Measurements from ENCODE around the gene NEDD8. TPM values are rescaled to one million over a fixed set of nuclear protein-coding genes. Genes with fewer than 3 reads are reported as not detected.
"Not testable (repeated sequence)": the region's sequence is repeated elsewhere in the genome, so short reads cannot be mapped to it uniquely, and the experiment has no call there.

NEDD8 gene
- polyA plus RNA-seq, 3 donors: 253 to 284 (median 266) TPM

DNA sequence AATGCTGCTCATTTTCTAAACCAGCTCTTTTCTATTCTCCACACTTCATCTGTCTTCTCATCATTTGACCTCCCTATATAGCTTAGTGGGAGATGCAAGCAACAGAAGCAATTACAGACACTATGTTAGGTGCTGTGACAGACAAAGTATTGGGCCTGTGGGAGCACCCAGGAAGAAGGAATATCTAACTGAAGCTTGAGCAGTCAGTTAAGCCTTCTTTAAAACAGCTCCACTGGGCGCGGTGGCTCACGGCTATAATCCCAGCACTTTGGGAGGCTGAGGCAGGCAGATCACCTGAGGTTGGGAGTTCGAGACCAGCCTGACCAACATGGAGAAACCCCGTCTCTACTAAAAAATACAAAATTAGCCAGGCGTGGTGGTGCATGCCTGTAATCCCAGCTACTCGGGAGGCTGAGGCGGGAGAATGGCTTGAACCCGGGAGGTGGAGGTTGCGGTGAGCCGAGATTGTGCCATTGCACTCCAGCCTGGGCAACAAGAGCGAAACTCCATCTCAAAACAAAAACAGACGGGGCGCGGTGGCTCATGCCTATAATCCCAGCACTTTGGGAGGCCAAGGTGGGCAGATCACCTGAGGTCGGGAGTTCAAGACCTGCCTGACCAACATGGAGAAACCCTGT is 28.8 kb downstream of the NEDD8 start:
- not testable (repeated sequence) for DNase-seq (ENCODE audit: low read depth in 3 of 3, low spot score in 2 of 3)

DNA sequence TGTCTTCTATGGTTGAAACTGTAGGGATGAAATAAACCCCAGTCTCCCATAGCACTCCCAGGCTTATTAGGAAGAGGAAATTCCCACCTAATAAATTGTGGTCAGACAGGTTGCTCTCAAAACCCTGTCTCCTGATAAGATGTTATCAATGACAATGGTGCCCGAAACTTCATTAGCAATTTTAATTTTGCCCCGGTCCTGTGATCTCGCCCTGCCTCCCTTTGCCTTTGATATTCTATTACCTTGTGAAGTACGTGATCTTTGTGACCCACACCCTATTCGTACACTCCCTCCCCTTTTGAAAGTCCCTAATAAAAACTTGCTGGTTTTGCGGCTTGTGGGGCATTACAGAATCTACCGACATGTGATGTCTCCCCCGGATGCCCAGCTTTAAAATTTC is 29.6 kb downstream of the NEDD8 start:
- DNase-seq (ENCODE audit: low read depth in 3 of 3, low spot score in 2 of 3): not testable (repeated sequence)

DNA sequence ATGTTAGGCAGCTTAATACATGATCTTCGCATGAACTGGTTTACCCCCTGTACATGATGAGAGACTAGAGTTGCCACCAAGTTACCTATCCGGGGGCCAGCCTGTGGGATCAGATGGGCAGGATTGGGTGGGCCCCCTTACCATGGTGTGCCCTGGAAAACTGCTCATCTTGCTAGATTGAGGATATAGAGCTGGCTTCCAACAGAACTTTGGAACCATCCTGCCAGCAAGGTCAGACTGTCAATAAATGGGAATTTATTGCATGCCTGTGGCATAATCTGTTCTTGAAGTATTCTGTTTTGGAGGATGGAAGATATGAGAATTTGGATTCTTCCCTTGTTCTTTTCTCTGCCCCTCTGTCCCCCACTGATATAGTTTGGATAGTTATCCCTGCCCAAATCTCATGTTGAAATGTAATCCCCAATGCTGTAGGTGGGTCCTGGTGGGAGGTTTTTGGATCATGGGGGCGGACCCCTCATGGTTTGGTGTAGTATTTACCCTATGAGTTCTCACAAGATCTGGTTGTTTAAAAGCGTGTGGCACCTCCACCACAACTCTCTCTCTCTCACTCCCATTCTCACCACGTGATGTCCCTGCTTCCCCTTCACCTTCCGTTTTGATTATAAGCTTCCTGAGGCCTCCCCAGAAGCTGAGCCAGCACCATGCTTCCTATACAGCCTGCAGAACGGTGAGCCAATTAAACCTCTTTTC is 33.2 kb downstream of the NEDD8 start:
- DNase-seq (ENCODE audit: low read depth in 3 of 3, low spot score in 2 of 3): no peak

DNA sequence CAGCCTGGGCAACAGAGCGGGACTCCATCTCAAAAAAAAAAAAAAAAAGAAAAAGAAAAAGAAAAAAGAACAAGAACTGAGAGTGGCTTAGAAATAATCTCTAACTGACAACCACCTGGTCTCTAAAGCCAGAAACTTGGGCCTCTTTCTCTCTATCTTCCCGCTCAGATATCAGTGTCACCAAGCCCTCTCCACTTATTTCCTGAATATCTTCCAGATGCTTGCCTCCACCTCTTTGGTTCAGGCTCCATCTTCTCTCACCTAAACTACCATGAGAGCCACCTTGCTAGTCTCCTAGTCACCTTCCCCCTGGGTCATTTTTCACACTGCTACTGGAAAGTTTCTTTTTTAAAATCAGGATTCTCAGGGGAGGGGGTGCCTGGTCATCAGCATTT is 35.1 kb downstream of the NEDD8 start:
- no peak for DNase-seq (ENCODE audit: low read depth in 3 of 3, low spot score in 2 of 3)

DNA sequence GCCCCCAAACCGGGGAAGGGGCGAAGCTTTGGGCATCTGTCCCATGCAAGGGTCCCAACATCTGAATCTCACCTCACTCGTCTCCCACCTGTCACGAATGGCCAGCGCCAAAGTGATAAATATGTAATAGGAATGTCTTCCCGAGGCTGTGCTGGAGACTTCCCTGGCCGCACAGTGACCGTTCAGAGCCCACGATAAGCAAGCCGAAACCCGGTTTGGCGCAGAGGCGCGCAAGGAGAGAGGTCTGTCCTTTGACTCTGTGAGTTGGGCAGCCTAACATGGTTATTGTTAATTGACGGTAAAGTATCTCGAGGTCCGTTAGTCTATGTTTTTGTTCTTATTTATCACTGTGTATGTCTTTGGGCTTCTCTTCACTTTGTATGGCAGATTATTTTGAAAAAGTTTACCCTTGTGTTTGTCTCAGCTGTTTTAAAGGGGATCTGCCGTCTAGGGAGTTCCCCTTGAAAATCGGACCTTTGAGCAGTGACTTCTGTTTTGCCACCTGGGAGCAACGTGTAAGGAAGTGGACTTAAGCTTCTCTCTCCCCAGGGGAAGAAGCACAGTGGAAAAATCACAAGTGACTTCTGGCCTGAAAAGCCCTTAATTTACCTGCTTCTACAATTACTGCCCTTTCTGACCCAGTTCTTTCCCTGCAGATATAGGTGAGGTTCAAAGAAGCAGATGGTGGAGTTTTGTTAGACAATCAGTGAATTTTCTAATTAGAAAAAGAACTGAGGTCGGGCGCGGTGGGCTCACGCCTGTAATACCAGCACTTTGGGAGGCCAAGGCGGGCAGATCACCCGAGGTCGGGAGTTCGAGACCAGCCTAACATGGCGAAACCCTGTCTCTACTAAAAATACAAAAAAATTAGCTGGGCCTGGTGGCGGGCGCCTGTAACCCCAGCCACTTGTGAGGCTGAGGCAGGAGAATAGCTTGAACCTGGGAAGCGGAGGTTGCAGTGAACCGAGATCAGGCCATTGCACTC is 35.8 kb downstream of the NEDD8 start:
- no peak for DNase-seq (ENCODE audit: low read depth in 3 of 3, low spot score in 2 of 3)

DNA sequence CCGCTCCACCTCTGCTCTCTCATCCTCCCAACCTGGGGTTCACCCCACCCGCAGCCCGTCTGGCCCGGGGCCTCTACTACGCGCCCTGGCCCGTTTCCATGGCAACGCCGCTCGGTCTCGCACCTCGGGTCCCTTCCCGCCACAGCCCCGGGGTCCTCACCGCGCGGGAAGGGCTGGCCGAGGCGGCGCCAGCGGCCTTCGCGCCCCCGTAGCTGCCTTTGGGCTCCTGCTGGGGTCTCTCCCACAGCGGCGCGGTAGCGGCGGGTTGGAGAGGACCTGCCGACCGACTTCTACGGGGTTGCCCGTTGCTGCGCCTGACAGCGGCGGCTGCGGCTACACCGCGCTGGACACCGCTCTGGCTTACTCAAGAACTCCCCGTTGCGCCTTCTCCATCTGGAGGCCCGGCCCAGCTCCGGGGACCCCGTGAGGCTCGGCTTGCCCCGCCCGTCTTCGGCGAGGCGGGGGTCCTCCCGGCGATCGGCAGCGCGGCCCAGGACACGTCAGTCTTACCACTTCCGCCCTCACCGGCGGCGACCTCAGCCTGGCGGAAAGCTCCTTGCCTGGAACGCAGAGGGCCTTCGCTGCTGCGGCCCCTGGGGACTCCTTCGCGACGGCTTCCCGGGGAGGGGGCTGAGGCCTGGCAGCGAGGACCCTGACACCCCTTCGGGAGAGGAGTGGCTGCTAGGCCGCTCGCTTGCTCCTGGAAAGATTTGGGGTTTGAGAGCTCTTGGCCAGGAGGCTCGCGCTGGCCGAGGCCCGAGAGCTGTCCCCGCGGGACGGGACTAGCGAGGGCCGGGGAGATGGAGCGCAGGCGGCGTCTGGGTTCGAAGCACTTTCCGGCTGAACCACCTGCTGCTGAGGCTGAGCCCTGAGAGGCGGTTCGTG is 36.7 kb downstream of the NEDD8 start, which contains the start of gene TM9SF1:
TM9SF1 (minus strand) TSS at position 256 of the 885 bp plus-strand sequence. CDS start 422 bp downstream, outside the sequence.
- peak in 1 of 3 donors; percentile 78 for DNase-seq (ENCODE audit: low read depth in 3 of 3, low spot score in 2 of 3)

DNA sequence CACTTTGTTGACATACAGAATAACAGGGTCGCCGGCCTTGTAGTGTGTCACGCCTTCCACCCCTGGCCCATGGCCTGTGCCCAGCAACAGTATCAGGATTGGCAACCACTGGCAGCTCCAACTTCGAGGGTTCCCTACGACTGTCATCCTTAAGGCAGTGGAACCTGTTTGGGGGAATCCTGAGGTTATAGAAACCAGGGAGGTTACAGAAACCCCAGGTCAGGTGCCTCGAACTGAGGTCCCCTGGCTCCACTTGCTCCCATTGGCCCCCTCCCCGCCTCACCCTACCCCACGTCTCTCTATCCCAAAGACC is 37.3 kb downstream of the NEDD8 start:
- no peak for DNase-seq (ENCODE audit: low read depth in 3 of 3, low spot score in 2 of 3)

DNA sequence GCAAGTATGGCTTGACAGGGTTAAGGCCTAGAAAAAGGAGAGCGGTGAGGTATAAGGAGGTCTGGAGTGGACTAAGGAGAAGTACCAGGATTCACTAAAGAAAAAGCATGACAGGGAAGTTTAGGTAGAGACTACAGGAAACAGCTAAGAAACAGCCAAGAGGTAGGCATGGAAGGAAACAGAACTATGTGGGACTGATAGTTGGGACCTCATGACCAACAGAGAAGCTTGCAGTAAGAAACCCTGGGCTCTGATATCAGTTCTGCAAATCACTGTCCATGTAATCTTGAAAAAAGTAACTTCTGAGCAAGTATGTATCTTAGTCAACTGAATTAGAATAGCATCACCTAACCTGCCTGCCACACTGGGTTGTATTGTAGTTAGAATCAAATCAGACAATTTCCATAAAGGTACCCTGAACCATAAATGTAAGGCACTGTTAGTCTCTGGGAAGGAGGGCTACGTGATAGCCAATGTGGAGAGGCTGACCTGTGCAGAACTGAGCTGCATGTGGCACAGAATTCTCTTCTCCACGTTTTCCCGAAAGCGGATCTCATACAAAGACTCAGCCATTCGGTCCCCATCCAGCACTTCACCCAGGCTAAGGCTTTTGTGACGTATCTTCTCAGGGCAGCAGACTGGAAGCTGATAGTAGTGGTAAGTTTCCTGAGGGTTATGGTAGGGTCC is 37.8 kb downstream of the NEDD8 start:
- DNase-seq (ENCODE audit: low read depth in 3 of 3, low spot score in 2 of 3): no peak

DNA sequence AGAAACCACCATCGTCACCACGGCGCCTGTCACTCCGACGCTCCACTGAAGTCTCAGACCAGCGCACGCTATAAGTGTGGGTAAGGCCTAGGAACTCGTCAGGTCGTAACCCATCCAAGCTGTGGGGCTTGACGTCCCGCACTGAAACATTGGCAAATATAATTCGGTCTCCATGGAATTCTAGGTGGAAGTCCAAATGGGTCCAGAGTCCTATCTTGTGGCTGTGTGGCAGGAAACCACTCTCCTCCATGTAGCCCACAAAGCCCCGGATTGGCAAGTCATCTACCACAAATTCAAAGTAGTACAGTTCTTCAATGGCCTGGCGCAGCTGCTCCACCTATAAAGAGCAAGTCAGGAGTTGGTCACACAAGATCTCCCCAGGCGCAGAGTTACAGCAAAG is 39.2 kb downstream of the NEDD8 start:
- no peak for DNase-seq (ENCODE audit: low read depth in 3 of 3, low spot score in 2 of 3)

DNA sequence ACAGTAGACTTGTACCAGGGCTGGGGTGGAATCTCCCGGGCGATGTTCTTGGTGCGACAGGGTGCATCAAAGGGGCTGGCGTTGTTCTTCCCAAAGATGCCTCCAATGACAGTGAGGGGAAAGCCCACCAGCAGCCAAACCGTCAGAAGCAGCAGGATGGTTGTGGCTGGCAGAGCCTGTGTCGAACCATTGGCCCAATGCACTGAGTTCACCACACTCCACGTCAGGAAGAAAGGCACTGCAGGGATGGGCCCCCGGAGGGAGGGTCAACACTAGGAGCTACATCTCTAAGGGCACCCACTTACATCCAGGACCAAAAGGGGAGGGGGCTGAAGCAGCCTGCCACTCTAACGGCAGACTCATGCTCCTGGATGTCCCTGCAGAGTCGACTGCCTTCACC is 41.8 kb downstream of the NEDD8 start:
- DNase-seq (ENCODE audit: low read depth in 3 of 3, low spot score in 2 of 3): no peak

DNA sequence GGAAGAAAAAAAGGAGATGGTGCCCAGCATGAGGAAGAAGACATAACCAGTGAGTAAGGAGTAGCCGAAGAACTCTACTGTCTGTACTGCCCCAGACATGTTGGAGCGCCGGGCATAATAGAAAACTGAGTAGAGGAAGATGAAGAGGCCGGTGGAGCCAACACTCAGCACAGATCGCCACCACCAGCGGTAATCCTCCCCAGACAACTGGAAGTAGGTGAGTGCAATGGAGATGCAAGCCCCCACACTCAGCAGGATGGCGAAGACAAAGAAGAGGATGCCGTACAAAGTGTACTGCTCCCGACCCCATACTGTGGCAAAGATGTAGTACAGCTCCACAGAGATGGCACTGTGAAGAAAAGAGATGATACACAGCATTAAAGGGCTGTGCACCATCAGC is 42.7 kb downstream of the NEDD8 start:
- no peak for DNase-seq (ENCODE audit: low read depth in 3 of 3, low spot score in 2 of 3)

DNA sequence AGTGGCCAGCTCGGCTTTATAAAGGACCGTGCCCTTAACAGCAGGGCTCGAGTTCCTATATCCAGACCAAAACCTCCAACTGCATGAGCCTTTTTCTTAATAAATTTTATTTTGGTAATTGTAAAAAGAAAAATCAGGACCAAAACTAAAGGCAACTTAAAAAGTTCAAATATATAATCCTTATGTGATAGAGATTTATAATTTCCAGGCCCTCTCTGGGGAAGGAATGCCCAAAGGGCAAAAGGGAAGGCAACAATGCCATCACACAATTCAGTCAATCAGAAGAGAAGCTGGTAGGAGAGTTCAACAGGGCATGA is 43.1 kb downstream of the NEDD8 start:
- no peak for DNase-seq (ENCODE audit: low read depth in 3 of 3, low spot score in 2 of 3)

DNA sequence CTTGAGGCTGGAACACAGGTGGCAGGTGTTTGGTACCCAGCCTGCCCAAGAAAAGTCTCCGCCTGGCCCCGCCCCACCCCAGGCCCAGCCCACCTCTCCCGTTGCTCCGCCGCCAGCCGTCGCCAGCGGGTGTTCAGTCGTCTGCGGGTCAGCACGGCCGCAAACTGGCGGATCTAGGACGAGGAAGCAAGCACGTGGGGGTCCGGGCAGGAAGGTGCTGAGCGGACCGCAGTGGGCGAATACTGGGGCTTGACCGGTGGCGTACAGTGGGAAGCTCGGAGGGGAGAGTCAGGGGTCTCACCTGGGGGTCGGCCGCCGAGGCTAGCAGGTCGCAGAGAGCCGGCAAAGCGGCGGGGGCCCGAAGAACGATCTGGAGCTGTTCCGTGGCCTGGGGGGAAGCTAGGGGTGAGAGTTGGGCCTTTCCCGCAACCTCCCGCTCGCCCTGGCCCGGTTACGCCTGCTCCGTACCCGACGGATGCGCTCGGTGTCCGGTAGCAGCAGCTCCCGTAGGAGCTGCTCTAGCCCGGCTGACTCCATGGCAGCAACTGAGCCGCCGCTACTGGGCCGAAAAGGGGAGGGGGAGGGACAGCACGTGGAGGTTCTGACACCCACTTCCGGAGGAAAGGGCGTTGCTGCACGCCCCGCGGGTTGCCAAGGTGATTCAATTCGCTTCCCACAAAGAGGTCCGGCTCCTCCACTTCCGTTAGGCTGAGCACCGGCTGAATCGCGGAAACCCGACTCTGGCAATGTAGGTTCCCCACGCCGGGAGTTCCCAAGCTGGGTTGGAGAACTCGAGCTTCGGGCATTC is 43.7 kb downstream of the NEDD8 start, which contains the start of gene IPO4:
IPO4 (minus strand) TSS at position 566 of the 808 bp plus-strand sequence; CDS start at position 537, 29 bp downstream.
- DNase-seq (ENCODE audit: low read depth in 3 of 3, low spot score in 2 of 3): peak; percentile 83 to 94 (median 92)

DNA sequence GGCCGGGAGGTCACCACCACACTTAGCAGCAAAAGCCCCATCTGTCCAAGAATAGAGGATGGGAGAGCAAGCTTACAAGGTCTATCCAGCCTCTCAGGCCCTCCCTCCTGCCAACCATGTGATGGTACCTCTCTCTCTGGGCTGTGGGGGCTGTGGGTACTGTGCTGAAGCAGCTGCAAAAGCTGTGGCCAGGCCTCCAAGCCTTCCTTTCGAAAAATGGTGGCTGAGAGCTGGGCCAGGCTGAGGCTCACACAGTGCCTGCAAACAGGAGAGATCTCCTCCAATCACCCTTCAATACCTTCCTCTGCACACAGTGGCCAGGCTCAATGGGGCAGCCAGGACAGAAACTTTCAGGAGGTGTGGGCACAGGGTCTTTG is 44.6 kb downstream of the NEDD8 start:
- DNase-seq (ENCODE audit: low read depth in 3 of 3, low spot score in 2 of 3): no peak

DNA sequence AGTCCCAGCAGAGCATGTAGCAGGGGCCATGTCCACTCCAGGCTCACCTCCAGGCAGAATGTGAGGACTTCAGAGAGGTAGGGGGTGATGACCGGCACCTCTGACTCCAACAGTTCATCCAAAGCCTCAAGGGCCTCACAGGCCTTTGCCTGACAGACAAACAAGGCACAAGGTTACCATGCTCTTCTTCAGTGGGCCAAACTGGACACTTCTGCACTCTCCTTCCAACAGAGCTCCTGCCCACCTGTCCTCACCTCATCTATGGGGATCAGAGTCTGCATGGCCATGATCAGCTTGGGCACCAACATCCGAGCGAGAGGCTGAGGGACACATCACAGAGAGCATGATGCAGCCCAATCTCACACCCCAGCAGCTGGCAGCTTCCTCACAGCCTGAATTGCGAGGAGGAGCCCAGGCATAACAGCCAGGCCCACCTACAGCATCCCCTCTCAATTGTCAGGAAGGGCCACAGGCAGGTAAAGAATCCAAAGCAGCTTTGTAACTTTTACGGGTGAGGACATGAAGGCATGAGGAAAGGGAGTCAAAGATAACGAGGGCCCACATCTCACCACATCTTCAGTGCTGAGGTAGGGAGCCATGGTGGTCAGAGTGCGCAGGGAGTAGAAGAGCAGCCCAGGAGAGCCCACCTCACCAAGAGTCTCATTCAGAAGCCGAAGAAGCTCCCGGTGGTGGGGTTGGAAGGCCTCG is 45.2 kb downstream of the NEDD8 start:
- no peak for DNase-seq (ENCODE audit: low read depth in 3 of 3, low spot score in 2 of 3)

DNA sequence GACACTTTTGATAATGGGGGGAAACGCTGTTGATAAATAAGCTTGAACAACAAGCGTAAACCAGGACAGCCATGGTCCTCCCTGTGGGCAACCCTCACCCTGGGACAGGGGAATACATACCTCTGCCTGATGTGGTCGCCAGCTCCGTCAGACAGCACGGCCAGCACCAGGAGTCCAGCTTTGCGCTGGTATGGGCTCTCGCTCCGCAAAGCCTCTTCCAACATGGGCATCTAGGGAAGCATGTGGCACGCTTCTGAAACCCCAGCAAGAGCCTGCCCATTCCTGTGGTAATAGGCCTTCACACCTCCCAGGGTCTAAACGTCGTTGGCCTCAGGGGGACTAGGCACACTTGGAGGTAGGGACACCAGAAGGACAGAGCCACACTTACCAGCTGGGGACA is 46.4 kb downstream of the NEDD8 start:
- DNase-seq (ENCODE audit: low read depth in 3 of 3, low spot score in 2 of 3): no peak

DNA sequence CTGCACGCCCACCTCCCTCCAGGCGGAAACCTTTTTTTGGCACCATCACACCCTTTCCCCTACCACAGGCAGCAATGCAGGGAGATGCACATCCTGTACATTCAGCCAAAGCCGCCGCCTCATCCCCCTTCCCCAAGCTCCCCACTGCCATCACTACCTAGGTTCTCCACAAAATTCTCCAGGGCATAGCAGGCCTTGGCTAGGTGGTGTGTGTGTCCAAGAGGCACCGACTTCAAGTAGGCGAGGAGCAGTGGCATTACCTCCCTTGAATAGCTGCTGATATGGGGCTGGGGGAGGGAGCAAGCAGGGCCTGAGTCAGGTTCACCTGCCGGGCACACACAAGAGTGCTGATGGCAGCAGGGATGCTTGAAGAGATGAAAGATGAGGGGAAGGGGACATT is 47.1 kb downstream of the NEDD8 start:
- DNase-seq (ENCODE audit: low read depth in 3 of 3, low spot score in 2 of 3): no peak

Data from right renal cortex interstitium (tissue), 3 donors.